NCI-H1930 (cell line): ENCODE data around the gene EYS.
"Not testable (repeated sequence)": the region's sequence is repeated elsewhere in the genome, so short reads cannot be mapped to it uniquely, and the experiment has no call there.

Experiments used
- DNase-seq, 2 experiments: peaks; one replicate each; lab custom pipeline; 2025; lab: John Stamatoyannopoulos, UW

The EYS gene

DNA sequence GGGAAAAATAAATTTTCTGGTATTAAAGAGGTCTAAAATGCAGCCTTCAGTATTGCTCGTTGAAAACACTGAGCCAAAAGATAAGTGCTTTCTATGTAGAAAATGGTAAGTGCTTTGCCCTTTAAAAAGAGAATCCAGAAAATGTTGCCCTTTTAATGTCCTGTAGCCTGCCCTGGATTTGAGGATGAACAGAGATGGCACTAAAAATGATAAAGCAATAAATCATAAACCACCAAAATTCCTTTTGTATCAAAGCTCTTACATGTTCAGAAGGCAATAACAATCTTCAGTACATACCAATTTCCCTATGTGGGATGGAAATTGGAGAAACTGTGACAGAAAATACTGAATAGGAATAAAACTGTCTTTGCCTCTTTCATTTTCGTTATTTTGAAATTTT lies 1665.7 kb downstream of the EYS start:
- DNase-seq = no peak

DNA sequence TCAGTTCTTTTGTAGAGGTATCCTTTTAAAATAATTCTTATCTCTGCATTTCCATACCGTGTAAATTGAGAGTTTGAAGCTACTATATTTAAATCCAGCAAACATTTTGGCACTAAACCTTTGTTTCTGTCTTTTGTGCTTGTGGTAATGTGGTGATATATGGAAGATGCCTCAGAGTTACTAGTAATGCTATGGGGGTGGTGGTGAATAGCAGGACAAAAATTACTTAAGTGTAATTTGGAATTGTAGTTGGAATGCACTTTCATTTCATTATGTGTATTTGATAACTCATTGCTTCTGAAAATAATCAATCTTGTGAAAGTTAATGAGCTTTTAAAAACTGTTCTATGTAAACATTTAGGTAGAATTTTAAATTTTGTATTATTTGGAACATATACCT lies 1666.9 kb downstream of the EYS start:
- no peak for DNase-seq

DNA sequence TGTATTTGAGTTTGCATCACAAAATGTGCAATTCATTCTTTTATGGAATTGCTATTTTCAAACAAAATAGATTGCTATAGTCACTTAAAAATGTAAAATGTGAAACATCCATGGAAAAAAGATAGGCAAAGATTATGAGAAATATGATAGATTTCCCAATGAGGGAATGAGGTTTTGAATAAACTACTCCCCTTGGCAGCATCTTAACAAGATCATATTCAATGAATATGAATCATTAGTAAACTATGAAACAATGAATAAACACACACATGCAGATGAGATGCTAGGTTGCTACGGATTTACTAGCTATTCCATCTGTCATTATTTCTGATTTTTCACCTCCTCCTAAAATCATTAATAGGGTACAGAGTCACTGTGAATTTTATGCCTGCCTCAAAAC lies 1669.6 kb downstream of the EYS start:
- no peak for DNase-seq

DNA sequence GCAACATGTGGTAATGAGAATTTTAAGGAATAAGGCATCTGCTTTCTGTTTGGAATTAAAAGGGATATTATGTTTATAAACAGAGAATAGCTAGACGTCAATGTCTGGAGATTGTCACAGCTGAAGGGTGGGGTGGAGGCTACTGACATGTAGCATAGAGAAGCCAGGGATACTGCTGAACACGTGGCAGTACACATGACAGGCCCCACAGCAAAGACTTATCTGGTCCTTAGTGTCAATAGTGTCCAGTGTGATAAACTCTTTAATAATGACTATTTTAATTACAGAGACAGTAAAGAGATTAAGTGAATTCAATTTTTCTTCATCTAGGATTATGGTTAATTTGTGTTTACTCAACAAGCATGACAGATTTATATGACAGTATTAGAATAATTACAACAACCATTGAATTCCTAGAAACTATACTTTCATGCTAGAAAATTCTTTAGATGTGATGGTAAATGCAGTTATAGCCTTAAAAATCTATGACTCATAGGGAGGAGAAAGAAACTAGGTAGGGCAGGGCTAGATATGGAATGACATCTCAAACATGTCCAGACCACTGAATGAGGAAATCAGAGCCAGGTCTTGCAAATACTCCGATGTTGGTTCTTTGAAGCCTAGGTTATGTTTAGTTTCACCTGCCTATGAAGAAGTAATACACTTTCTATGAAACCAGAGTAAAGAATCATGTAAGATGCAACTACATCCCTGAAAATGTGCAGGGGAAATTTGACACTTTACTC lies 1671.9 kb downstream of the EYS start:
- no peak for DNase-seq

DNA sequence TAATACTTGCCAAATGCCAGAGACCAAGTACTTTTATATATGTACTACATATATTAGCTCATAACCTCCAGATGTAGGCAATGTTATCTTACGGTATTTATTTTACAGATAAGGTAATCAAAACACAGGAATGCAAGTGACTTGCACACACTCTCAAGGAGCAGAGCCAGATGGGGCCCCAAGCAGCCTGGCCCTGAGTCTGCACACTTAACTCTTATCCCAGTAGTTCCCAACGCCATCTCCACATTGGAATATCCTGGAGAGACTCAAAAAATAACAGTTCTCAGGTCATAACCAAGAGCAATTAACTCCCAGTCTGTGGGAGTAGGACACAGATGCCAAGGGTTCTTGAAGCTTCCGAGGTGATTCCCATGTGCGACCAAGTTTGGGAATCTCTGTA lies 1672.7 kb downstream of the EYS start:
- no peak for DNase-seq

DNA sequence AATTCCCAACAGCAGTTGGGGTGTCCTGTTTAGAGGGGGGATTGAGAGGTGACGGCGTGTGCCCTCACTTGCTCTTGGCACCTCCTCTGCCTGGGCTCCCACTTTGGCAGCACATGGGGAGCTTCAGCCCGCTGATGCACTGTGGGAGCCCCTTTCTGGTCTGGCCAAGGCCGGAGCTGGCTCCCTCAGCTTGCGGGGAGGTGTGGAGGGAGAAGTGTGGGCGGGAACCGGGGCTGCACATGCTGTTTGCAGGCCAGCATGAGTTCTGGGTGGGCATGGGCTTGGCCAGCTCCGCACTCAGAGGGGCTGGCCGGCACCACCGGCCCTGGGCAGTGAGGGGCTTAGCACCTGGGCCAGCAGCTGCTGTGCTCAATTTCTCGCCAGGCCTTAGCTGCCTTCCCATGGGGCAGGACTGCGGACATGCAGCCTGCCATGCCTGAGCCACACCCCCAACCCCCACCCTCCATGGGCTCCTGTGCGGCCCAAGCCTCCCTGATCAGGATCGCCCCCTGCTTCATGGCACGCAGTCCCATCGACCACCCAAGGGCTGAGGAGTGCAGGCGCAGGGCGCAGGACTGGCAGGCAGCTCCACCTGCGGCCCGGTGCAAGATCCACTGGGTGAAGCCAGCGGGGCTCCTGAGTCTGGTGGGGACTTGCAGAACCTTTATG lies 1675.9 kb downstream of the EYS start:
- DNase-seq = not testable (repeated sequence)

DNA sequence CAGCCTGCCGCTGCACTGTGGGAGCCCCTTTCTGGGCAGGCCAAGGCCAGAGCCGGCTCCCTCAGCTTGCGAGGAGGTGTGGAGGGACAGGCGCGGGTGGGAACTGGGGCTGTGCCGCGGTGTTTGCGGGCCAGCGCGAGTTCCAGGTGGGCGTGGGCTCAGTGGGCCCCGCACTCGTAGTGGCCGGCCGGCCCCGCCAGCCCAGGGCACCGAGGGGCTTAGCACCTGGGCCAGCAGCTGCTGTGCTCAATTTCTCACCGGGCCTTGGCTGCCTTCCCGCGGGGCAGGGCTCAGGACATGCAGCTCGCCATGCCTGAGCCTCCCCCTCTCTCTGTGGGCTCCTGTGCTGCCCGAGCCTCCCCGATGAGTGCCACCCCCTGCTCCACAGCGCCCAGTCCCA lies 1683.3 kb downstream of the EYS start:
- no peak for DNase-seq

DNA sequence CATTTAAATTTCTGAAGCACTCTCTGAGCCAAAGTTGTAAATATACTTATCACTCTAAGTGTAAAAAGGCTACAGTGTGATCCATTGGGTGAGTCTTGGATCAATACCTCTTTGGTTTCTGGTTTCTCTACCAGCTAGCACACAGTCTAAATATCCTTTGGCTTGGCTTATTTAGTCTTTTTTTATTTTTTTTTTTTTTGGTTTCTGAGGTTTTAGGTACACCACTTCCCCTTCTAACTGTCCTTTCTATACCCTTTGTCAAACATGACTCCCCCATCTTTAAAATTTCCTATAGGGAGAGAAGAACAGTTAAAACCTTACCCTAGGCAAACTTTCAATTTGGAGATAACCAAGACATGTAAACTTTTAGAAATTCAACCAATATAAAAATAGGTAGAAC lies 1692.4 kb downstream of the EYS start:
- no peak for DNase-seq

DNA sequence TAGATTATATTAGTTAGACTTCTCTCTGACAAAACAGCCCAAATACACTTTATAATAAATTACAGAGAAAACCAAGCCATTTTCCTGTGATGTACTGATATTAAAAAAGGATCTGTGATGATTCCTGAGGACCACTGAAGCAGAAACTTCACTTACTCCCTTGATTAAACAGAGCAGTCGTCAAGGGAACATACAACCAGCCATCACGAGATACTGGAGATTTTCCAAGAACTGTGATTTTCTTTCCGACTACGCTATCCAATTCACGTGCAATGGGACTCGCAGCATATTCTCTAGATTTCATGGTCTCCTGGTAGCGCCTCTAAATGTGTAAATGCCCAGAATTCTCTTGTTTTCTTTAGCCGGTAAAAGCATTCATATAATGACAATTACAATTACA lies 1694.0 kb downstream of the EYS start:
- DNase-seq = no peak

DNA sequence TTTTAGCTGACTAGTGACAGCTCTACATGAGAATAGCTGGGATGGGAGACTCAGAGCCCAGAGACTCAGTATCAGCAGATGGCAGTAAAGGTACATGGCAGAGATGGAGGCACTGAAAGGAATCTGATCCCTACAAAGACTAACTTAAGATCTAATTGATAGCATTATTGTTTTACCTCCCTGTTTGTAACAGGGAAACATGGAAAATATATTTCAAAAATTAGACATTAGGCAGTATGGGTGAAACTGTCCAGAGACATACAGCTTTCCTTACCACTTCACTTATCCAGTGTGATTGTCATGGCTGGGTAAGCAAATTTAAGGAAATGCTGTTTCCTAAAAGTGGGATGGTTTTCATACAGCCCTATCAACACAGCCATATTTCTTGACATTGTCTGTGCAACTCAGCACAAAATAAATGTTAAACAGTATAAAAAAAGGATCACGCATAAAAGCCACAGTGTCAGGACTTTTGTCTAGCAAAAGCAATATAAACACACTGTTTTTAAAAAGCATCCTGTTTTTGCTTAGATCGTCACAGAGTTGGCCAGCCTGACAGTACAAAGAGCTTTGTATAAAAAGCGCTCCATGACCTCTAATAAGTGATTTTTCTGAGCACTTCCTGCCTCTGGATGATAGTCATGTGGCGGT lies 1694.5 kb downstream of the EYS start:
- peak; percentile 24 to 59 for DNase-seq

DNA sequence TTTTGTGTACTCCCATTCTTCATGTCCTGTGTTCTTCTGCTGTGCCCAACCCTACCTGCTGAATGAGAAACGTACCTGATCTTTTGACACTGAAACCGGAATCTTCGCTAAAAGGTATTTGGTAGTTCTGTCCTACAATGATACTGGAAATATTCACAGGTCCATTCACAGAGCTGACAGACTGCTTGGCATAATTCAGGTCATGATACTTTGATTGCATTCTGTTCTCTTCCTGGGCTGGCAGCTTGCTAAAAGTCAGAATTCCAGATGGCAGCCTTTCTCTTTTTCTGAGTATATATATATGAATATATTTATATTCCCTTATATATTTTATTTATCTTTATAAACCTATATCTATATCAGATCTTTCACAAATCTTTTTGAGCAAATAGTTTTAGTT lies 1696.4 kb downstream of the EYS start:
- DNase-seq = no peak

DNA sequence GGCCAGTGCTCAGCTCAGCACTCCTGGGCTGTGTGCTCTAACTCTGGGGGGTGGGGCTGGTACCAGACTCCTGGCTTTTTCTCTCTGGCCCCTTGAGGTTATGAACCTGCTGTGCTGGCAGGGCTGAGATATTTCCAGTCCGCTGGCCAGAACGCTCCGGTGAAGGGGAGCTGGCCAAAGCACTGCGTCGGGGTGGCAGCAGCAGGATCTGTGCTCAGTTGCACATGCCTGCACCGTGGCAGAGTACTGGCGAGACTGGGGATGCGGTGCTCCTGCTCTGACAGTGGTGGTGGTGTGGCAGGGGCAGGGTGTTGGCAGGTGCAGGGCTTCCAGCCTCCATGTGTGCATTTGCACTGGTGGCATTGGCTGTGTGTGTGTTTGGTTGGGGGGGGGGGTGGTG lies 1697.0 kb downstream of the EYS start:
- no peak for DNase-seq

DNA sequence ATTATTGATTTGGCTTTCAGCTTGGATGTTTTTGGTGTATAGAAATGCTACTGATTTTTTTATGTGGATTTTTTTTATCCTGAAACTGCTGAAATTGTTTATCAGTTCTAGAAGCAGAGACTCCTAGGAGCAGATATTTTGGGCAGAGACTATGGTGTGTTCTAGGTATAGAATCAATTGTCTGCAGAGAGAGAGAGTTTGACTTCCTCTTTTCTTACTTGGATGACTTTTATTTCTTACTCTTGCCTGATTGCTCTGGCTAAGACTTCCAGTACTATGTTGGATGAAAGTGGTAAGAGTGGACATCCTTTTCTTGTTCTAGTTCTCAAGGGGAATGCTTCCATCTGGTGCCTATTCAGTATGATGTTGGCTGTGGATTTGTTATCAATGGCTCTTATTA lies 1700.8 kb downstream of the EYS start:
- DNase-seq = no peak

DNA sequence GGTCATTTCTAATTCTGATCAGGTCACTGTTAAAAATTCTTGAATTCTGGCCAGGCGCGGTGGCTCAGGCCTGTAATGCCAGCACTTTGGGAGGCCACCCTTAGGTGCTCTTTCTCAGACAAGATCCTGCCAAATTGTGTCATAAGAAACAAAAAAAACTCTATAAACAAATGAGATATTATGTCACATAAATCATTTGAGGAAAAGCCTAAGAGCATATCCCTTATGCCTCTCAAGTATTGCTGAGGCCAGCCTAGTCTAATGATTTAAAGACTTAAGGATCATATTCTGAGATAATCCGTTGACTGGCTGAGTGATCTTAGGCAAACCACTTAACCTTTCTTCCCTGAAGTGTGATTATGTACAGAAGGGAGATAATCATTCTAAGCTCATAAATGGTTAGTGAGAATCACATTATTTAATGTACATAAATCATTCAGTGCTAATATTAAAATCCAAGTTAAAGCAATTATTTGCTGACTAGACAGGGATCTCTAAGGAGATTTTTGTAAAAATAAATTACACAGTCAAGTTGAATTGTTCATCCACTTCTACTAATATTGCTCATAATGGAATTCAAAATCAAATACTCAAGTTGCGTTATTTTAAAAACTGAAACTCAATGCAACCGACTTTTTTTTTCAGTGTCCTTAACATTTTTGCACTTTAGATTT lies 1706.1 kb downstream of the EYS start:
- no peak for DNase-seq

DNA sequence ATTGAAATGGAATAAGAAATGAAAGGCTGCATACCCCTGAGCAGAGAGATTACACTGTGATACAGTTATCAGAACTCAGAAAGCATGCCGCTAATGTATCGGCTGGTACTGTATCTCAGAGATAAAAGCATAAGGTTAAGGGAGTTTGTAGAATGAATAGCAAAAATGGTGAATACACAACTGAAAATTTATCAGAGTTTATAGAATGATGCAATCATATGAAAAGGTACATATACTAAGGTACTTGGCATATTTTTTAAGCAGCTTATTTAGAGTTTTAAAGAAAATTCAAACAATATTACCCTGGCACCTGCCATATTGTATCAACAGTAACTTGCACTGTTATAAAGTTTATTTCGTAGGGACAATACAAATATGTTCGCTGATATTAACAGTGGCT lies 1707.4 kb downstream of the EYS start:
- DNase-seq = no peak

DNA sequence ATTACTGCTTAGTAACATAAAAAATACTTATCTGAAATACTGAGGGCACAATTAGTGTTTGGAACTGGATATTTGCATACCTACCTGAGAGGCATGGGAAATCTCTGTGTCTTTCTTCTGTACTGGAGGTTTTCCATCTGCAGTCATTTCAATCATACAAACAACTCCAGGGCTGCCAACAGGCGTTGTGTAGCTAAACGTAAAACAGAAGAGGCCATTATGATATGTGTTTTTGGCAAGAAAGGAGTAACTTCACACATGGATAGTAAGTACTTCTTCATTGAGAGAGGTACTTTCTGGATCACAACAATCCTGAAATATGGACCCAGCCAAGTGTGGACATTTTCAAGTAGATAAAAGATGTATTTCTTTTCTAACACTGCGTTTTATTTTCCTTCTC lies 1708.0 kb downstream of the EYS start:
- no peak for DNase-seq

DNA sequence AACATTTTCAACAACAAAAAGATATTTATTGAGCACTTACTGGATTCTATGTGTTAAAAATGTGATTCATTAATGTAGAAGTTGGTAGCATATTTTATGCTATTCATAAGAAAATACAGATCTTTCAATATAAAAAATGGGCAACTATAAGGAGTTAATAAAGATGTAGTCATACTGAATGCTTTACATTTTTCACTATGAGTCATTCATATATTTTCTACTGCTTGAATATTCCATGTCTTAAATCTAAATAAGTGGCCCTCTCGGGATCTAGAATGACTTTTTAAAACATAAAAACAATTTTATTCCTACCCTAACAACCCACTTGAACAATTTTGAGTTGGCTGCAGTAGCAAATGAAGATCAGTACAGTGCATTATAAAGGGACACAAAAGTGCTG lies 1709.3 kb downstream of the EYS start:
- DNase-seq = no peak

DNA sequence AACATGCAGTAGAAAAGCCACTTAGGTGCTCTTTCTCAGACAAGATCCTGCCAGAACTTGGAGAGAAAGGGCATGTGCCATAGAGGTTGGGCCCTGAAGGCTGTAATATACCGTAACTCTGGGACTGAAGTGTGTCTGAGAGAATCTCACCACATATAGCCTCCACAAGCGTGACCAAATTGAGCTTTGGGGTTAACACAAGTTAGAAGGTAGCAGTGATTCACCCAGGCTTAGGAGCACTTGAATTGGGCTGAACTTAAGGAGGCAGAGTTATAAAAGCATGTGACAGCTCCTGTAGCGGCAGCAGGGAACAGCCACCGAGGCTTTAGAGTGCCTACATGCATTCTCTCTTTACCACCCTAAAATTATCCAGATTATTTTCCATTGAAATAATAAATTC lies 1709.8 kb downstream of the EYS start:
- no peak for DNase-seq

DNA sequence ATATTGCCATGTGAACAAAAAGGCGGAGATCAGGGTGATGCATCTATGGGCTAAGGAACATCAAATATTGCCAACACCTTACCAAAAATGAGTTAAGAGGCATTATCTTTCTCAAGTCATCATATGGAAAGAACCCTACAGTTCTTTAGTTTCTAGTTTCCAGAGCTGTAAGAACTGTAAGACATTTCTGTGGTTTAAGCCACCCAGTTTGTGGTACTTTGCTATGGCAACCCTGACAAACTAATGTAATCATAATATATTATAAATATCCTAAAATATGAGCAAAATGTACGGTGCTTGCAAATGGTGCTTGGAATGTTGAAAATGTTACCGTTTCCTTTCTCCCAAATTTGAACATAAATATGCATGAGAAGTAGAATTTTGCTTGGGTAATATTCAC lies 1721.8 kb downstream of the EYS start:
- no peak for DNase-seq

DNA sequence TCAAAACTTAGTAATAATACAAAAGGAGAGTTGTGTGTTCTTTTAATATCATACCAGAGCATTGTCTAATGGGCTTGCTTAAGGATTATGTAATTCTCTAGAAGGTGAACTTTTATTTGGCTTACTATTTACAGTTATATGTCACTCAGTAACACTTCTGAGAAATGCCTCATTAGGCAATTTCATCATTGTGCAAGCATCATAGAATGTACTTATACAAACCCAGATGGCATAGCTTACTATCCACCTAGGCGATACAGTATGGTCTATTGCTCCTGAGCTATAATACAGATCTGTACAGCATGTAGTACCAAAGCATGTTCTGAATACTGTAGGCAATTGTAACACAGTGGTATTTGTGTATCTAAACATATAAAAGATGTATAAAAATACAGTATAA lies 1731.3 kb downstream of the EYS start:
- no peak for DNase-seq

DNA sequence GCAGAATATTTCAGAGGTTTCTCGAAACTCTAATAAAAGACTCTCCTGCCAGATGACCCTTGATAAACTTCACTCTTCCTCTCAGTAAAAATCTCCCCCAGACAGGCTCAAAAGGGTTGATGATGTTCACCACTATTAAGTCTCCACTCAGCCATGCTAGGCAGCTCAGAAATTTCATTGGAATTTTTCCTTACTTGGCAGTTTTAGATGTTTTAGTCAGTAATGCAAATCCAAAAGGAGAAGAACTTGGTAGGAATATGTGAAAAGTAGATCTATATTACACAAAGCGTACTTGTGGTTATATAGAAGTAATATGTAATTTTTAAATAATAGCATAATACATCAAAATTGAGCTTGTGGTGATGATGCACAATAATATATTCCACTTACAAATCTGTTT lies 1738.4 kb downstream of the EYS start:
- no peak for DNase-seq

DNA sequence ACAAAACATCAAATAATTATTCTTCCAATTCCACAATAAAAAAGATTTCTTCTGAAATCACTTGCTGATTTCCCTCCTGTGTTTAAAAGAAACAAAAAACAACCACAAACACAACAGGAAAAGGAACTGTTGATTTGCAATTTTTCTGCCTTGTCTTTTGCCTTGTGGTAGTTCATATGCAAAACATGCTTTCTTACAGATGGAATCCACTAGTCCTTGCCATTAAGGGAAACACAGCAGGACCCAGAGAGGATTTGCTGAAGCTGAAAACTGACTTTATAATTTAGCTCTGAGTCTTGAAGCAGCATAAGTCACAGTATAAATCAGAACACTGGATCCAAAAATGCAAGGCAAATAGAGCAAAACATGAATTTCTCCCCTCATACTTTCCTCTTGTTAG lies 1742.7 kb downstream of the EYS start:
- DNase-seq = no peak

DNA sequence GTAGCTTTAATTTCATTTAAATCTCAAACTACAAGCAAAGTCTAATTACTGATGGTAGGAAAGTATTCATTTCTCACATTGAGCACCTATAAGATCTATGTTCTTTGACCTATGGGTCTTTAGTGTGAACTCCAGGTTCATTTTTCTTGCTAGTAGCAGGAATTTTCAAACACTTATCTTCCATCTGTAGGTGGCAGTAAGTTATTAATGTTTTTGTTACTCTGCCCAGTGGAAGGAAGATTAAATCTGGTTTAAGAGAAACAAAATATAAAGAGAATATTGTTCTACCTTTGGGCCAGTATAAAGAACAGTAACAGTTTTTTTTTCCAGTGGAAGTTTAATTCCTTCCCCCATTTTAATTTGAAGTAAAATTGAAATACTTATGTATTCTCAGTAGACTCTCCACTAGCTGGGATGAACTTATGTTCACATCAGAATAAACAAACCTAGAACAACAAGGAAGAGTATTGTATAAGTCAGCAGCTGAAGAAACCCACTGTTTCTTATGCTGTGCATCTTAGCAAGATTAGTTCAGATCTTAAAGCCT lies 1743.2 kb downstream of the EYS start:
- no peak for DNase-seq
